Hepatocyte (in vitro differentiated cells): Measurements from ENCODE around the gene MGARP. TPM values are rescaled to one million over a fixed set of nuclear protein-coding genes. Genes with fewer than 3 reads are reported as not detected.

Experiments
- DNase-seq: peaks from one replicate; pipeline ENCODE4 v3.0.0-alpha.2; 2016; ENCODE audit warnings: low spot score
- H2AFZ ChIP-seq: fragments of 200-600 bp; sonication (generic); 2 replicates; pipeline ENCODE4 v1.6.0; 2016; ENCODE audit warnings: antibody characterized with exemption, mild to moderate bottlenecking
- H3K27ac ChIP-seq: fragments of 200-600 bp; sonication (generic); 2 replicates; pipeline ENCODE4 v1.5.1; 2016; ENCODE audit warnings: mild to moderate bottlenecking
- H3K27me3 ChIP-seq: fragments of 200-600 bp; sonication (generic); 2 replicates; pipeline ENCODE4 v1.6.1; 2016
- H3K36me3 ChIP-seq: fragments of 200-600 bp; sonication (generic); replicated peaks from 2 replicates; pipeline ENCODE4 v1.5.1; 2016; ENCODE audit warnings: low read depth; ENCODE audit not compliant: insufficient read depth
- H3K4me1 ChIP-seq: fragments of 200-600 bp; sonication (generic); 2 replicates; pipeline ENCODE4 v1.5.1; 2016; ENCODE audit warnings: mild to moderate bottlenecking, moderate library complexity; ENCODE audit not compliant: insufficient read depth
- H3K4me2 ChIP-seq: fragments of 200-600 bp; sonication (generic); 2 replicates; pipeline ENCODE4 v1.6.0; 2016
- H3K4me3 ChIP-seq: fragments of 200-600 bp; sonication (generic); 2 replicates; pipeline ENCODE4 v1.5.1; 2016; ENCODE audit warnings: mild to moderate bottlenecking
- H3K79me2 ChIP-seq: fragments of 200-600 bp; sonication (generic); 2 replicates; pipeline ENCODE4 v1.6.0; 2017; ENCODE audit warnings: mild to moderate bottlenecking
- H3K9me2 ChIP-seq: fragments of 200-600 bp; sonication (generic); replicated peaks from 2 replicates; pipeline ENCODE4 v1.6.0; 2017; ENCODE audit warnings: mild to moderate bottlenecking; ENCODE audit not compliant: insufficient read depth
- H3K9me3 ChIP-seq: fragments of 200-600 bp; sonication (generic); 2 replicates; pipeline ENCODE4 v1.5.1; 2016; ENCODE audit warnings: low read depth, mild to moderate bottlenecking
- H4K20me1 ChIP-seq: fragments of 200-600 bp; sonication (generic); 2 replicates; pipeline ENCODE4 v1.6.0; 2016; ENCODE audit warnings: mild to moderate bottlenecking; ENCODE audit not compliant: insufficient read depth, poor library complexity, severe bottlenecking
- EZH2 ChIP-seq: fragments of 200-600 bp; sonication (generic); IDR thresholded peaks from 2 replicates; pipeline ENCODE4 v1.6.1; 2016; ENCODE audit warnings: antibody characterized with exemption, mild to moderate bottlenecking, borderline replicate concordance
- EZH2phosphoT487 ChIP-seq: fragments of 200-600 bp; sonication (generic); IDR thresholded peaks from one replicate; pipeline ENCODE4 v1.6.1; 2018; ENCODE audit warnings: antibody characterized with exemption, mild to moderate bottlenecking, low read depth, moderate library complexity; ENCODE audit not compliant: unreplicated experiment, severe bottlenecking
- WGBS: methylation state at CpG from one replicate; pipeline ENCODE4 v1.1.6; 2016; ENCODE audit warnings: low lambda C conversion rate; ENCODE audit errors: missing lambda C conversion rate; 5-methylcytosine and 5-hydroxymethylcytosine counted together
- polyA plus RNA-seq: library from polyadenylated mRNA; unstranded; fragments of >200 nt; fragmentation: Nextera tagmentation; extraction: Ambion mirVana; gene quantifications from 2 replicates; pipeline ENCODE4 v1.2.1, GENCODE V29; 2016
- small RNA-seq: library from RNA; depleted of rRNA; stranded (forward); fragments of <200 nt; gene quantifications from one replicate; pipeline ENCODE3, GENCODE V24; 2014
- total RNA-seq: library from RNA; depleted of rRNA; stranded (reverse); fragments of >200 nt; gene quantifications from 2 replicates; pipeline ENCODE4 v1.2.3, GENCODE V29; 2014
- TF ChIP-seq, protein P1 (sequence below): fragments of 200-600 bp; sonication (generic); IDR thresholded peaks from 2 replicates; pipeline ENCODE4 v1.5.1; 2016; ENCODE audit warnings: antibody characterized with exemption, mild to moderate bottlenecking; ENCODE audit not compliant: poor library complexity

MGARP gene
- total and polyA plus RNA-seq, 2 experiments from 2014 or later, result 0.90 to 4.3 TPM

DNA sequence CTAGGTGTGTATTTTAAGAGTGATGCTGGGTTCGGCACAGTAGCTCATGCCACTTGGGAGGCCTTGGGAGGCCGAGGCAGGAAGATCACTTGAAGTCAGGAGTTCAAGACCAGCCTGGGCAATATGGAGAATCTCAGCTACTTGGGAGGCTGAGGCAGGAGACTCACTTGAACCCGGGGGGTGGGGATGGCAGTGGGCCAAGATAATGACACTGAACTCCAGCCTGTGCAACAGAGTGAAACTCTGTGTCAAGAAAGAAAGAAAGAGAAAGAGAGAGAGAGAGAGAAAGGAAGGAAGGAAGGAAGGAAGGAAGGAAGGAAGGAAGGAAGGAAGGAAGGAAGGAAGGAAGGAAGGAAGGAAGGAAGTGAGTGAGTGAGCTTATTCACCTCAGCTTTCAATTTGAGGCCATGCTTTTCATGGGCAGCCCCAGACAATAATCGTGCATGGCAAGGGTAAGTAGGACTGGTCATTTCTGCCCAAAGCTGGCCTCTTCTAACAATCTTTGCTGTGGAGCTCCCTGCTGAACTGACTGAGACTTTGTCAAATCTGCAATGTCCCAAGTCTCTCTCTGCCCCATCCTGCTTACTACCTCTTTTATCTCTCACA lies 60.5 kb downstream of the MGARP start:
- no peak for DNase-seq
- H3K4me1 ChIP-seq, result no peaks in the 10 kb centered on the region
- no peaks in the 10 kb centered on the region for H3K36me3 ChIP-seq
- no peaks in the 10 kb centered on the region for H3K27me3 ChIP-seq
- no peak overlapping the region for H3K4me2 ChIP-seq
- H4K20me1 ChIP-seq, result no peaks in the 10 kb centered on the region
- no peak overlapping the region for H3K27ac ChIP-seq
- no peaks in the 10 kb centered on the region for H3K9me3 ChIP-seq
- 98% methylated on average over 4 of the region's 4 CpGs for WGBS
- no peak overlapping the region for H3K4me3 ChIP-seq
- no peaks in the 10 kb centered on the region for H3K79me2 ChIP-seq
- TF ChIP-seq, protein P1, sequence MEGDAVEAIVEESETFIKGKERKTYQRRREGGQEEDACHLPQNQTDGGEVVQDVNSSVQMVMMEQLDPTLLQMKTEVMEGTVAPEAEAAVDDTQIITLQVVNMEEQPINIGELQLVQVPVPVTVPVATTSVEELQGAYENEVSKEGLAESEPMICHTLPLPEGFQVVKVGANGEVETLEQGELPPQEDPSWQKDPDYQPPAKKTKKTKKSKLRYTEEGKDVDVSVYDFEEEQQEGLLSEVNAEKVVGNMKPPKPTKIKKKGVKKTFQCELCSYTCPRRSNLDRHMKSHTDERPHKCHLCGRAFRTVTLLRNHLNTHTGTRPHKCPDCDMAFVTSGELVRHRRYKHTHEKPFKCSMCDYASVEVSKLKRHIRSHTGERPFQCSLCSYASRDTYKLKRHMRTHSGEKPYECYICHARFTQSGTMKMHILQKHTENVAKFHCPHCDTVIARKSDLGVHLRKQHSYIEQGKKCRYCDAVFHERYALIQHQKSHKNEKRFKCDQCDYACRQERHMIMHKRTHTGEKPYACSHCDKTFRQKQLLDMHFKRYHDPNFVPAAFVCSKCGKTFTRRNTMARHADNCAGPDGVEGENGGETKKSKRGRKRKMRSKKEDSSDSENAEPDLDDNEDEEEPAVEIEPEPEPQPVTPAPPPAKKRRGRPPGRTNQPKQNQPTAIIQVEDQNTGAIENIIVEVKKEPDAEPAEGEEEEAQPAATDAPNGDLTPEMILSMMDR, result no peak
- TF ChIP-seq EZH2phosphoT487, result no peak
- no peak for TF ChIP-seq EZH2
- no peak overlapping the region for H2AFZ ChIP-seq
- no peaks in the 10 kb centered on the region for H3K9me2 ChIP-seq

Small RNA genes lying within 50 kb of the gene (small RNA-seq; reads per million reads assigned to genes)
- gene RNU6-1074P, result not detected
- gene RNU6-1214P, result not detected
- gene RNU6-506P, result not detected

Other genes starting within 250 kb of the MGARP start
- gene ELF2, start 103.0 kb downstream of the MGARP start, total RNA-seq, result 42.5 and 46.9 TPM in 2 replicates
- gene ELF2, start 103.0 kb downstream of the MGARP start, polyA plus RNA-seq, result 23.8 and 33.1 TPM in 2 replicates
- 26.9 and 29.6 TPM in 2 replicates for gene NAA15, start 21.3 kb upstream of the MGARP start, total RNA-seq
- 15.3 and 25.6 TPM in 2 replicates for gene NAA15, start 21.3 kb upstream of the MGARP start, polyA plus RNA-seq
- gene NDUFC1, start 22.3 kb upstream of the MGARP start, total RNA-seq, result 62.1 and 77.7 TPM in 2 replicates
- gene NDUFC1, start 22.3 kb upstream of the MGARP start, polyA plus RNA-seq, result 160 and 198 TPM in 2 replicates
- gene RAB33B, start 173.9 kb upstream of the MGARP start, total RNA-seq, result 13.5 and 16.2 TPM in 2 replicates
- 4.5 and 6.9 TPM in 2 replicates for gene RAB33B, start 173.9 kb upstream of the MGARP start, polyA plus RNA-seq